ENCODE data around the gene ARHGEF2.

ARHGEF2 gene

GRCh38 chr1:155978325-155978972 lies at the start of gene ARHGEF2:
ARHGEF2 (minus strand) TSS chr1:155978547; CDS start chr1:155978427, 120 bp downstream.
- no peak for FAIRE-seq

GRCh38 chr1:156026588-156026987 lies 48.2 kb upstream of the ARHGEF2 start:
- FAIRE-seq: no peak

- FAIRE-seq: no peak
Observed at GRCh38 chr1:156025876-156026275, 47.5 kb upstream of the ARHGEF2 start.

GRCh38 chr1:156024801-156025200 lies 46.5 kb upstream of the ARHGEF2 start:
- FAIRE-seq: no peak

- FAIRE-seq: no peak
Observed at GRCh38 chr1:156021954-156022353, 43.6 kb upstream of the ARHGEF2 start.

GRCh38 chr1:156021093-156021428 lies 42.7 kb upstream of the ARHGEF2 start:
- no peak for FAIRE-seq

GRCh38 chr1:156020293-156021092 lies 42.1 kb upstream of the ARHGEF2 start, which contains the start of gene SSR2:
SSR2 (minus strand) TSS chr1:156020951; CDS start chr1:156020167, 784 bp downstream.
- no peak for FAIRE-seq

GRCh38 chr1:156019946-156020292 lies 41.6 kb upstream of the ARHGEF2 start:
- FAIRE-seq: no peak

GRCh38 chr1:156014829-156015228 lies 36.5 kb upstream of the ARHGEF2 start:
- FAIRE-seq: no peak

- FAIRE-seq: no peak
Observed at GRCh38 chr1:156012051-156012817, 33.9 kb upstream of the ARHGEF2 start.

- no peak for FAIRE-seq
Observed at GRCh38 chr1:156009404-156009803, 31.1 kb upstream of the ARHGEF2 start.

GRCh38 chr1:156006666-156007376 lies 28.5 kb upstream of the ARHGEF2 start:
- FAIRE-seq: no peak

- FAIRE-seq: no peak
Observed at GRCh38 chr1:156004843-156005584, 26.7 kb upstream of the ARHGEF2 start.

GRCh38 chr1:156003923-156004188 lies 25.5 kb upstream of the ARHGEF2 start:
- no peak for FAIRE-seq

GRCh38 chr1:156002188-156002911 lies 24.0 kb upstream of the ARHGEF2 start:
- no peak for FAIRE-seq

GRCh38 chr1:156001662-156002171 lies 23.4 kb upstream of the ARHGEF2 start:
- no peak for FAIRE-seq

- no peak for FAIRE-seq
Observed at GRCh38 chr1:156001021-156001661, 22.8 kb upstream of the ARHGEF2 start.

GRCh38 chr1:155999964-156000363 lies 21.6 kb upstream of the ARHGEF2 start:
- FAIRE-seq: no peak

- FAIRE-seq: no peak
Observed at GRCh38 chr1:155996166-155996565, 17.8 kb upstream of the ARHGEF2 start.

GRCh38 chr1:155993595-155993994 lies 15.2 kb upstream of the ARHGEF2 start:
- FAIRE-seq: no peak

Data from colon (tissue), 2 donors.